Large intestine (tissue), 3 donors: ENCODE measurements around the gene STEAP2. TPM values are rescaled to one million over a fixed set of nuclear protein-coding genes. Genes with fewer than 3 reads are reported as not detected.
A peak's percentile ranks its signal among the peaks of the same experiment; 100 is the strongest.

Source experiments
- DNase-seq, 2 donors: peaks; one replicate each; pipeline versions ENCODE4 v3.0.0 to v3.0.0-alpha.2; 2013
- H3K27ac ChIP-seq: one replicate; pipeline ENCODE4 v1.5.1; 2013; ENCODE audit warnings: low read length
- H3K27me3 ChIP-seq: 2 replicates; pipeline ENCODE4 v1.6.1; 2013; ENCODE audit warnings: low read length; ENCODE audit not compliant: control insufficient read depth, insufficient read depth
- H3K36me3 ChIP-seq: 2 replicates; pipeline ENCODE4 v1.6.1; 2013; ENCODE audit warnings: low read length; ENCODE audit not compliant: control insufficient read depth, insufficient read depth
- H3K4me1 ChIP-seq: one replicate; pipeline ENCODE4 v1.6.1; 2013; ENCODE audit warnings: low read length; ENCODE audit not compliant: control insufficient read depth, insufficient read depth
- H3K4me3 ChIP-seq: one replicate; pipeline ENCODE4 v1.5.1; 2013; ENCODE audit warnings: low read length
- H3K9me3 ChIP-seq: one replicate; pipeline ENCODE4 v1.6.1; 2013; ENCODE audit warnings: mild to moderate bottlenecking, low read depth, low read length, moderate library complexity; ENCODE audit not compliant: control insufficient read depth
- WGBS: methylation state at CpG from one replicate; pipeline ENCODE4 v1.1.5; 2013; ENCODE audit warnings: low lambda C conversion rate; ENCODE audit not compliant: insufficient coverage; 5-methylcytosine and 5-hydroxymethylcytosine counted together
- polyA plus RNA-seq: library from polyadenylated mRNA; unstranded; fragments of 120-200 nt; gene quantifications from one replicate; pipeline ENCODE4 v1.2.1, GENCODE V29; 2013

STEAP2 gene
- polyA plus RNA-seq, 1 donor = 19.2 TPM

GRCh38 chr7:90266808-90267207 is 55.3 kb downstream of the STEAP2 start:
- Histone ChIP-seq H3K4me3 (no peak overlapping the region), H3K4me1 (peaks cover 2% of the 10 kb centered on the region), H3K9me3 (no peaks in the 10 kb centered on the region), H3K27me3 (no peaks in the 10 kb centered on the region), H3K27ac (no peak overlapping the region), H3K36me3 (no peaks in the 10 kb centered on the region)
- DNase-seq = no peak
- 92% methylated on average over 2 of the region's 3 CpGs for WGBS

- no peak for DNase-seq
- Histone ChIP-seq H3K9me3 (no peaks in the 10 kb centered on the region), H3K27me3 (no peaks in the 10 kb centered on the region), H3K36me3 (no peaks in the 10 kb centered on the region), H3K4me3 (no peak overlapping the region), H3K27ac (no peak overlapping the region), H3K4me1 (peaks cover 2% of the 10 kb centered on the region)
- WGBS = no CpG with 5 or more reads among the region's 5 CpGs
Measured at GRCh38 chr7:90267263-90267858, 55.8 kb downstream of the STEAP2 start.

GRCh38 chr7:90269163-90269562 is 57.6 kb downstream of the STEAP2 start:
- Histone ChIP-seq H3K27ac (no peak overlapping the region), H3K4me1 (peaks cover 2% of the 10 kb centered on the region), H3K4me3 (no peak overlapping the region), H3K9me3 (no peaks in the 10 kb centered on the region), H3K27me3 (no peaks in the 10 kb centered on the region), H3K36me3 (no peaks in the 10 kb centered on the region)
- 67% methylated on average over 1 of the region's 1 CpG for WGBS
- DNase-seq = no peak

GRCh38 chr7:90270431-90271178 is 59.1 kb downstream of the STEAP2 start:
- Histone ChIP-seq H3K4me1 (peaks cover 2% of the 10 kb centered on the region), H3K27ac (no peak overlapping the region), H3K9me3 (no peaks in the 10 kb centered on the region), H3K36me3 (no peaks in the 10 kb centered on the region), H3K27me3 (no peaks in the 10 kb centered on the region), H3K4me3 (no peak overlapping the region)
- WGBS = 95% methylated on average over 2 of the region's 2 CpGs
- no peak for DNase-seq

- no peaks in the 10 kb centered on the region for H3K36me3 ChIP-seq
- H3K9me3 ChIP-seq = no peaks in the 10 kb centered on the region
- DNase-seq = no peak
- H3K4me3 ChIP-seq = no peak overlapping the region
- peaks cover 7% of the 10 kb centered on the region for H3K4me1 ChIP-seq
- WGBS = 60% methylated on average over 1 of the region's 2 CpGs
- no peaks in the 10 kb centered on the region for H3K27me3 ChIP-seq
- H3K27ac ChIP-seq = no peak overlapping the region
Measured at GRCh38 chr7:90271753-90272152, 60.2 kb downstream of the STEAP2 start.

- DNase-seq = no peak
- no peaks in the 10 kb centered on the region for H3K36me3 ChIP-seq
- no peak overlapping the region for H3K27ac ChIP-seq
- H3K4me1 ChIP-seq = peaks cover 7% of the 10 kb centered on the region
- 100% methylated on average over 2 of the region's 2 CpGs for WGBS
- no peak overlapping the region for H3K4me3 ChIP-seq
- no peaks in the 10 kb centered on the region for H3K27me3 ChIP-seq
- no peaks in the 10 kb centered on the region for H3K9me3 ChIP-seq
Measured at GRCh38 chr7:90272242-90272641, 60.7 kb downstream of the STEAP2 start.

GRCh38 chr7:90274161-90274560 is 62.6 kb downstream of the STEAP2 start:
- H3K4me3 ChIP-seq = no peak overlapping the region
- no peak overlapping the region for H3K27ac ChIP-seq
- H3K9me3 ChIP-seq = no peaks in the 10 kb centered on the region

GRCh38 chr7:90276033-90276728 is 64.6 kb downstream of the STEAP2 start:
- Histone ChIP-seq H3K4me3 (no peak overlapping the region), H3K27ac (peak overlapping the region; percentile 43), H3K9me3 (no peaks in the 10 kb centered on the region), H3K27me3 (no peaks in the 10 kb centered on the region), H3K4me1 (peaks cover 12% of the 10 kb centered on the region), H3K36me3 (no peaks in the 10 kb centered on the region)
- peak; percentile 56 to 65 for DNase-seq
- WGBS = 70% methylated on average over 2 of the region's 5 CpGs

More at GRCh38 chr7:90274161-90274560, 62.6 kb downstream of the STEAP2 start:
- no peak for DNase-seq
- H3K36me3 ChIP-seq = no peaks in the 10 kb centered on the region
- H3K27me3 ChIP-seq = no peaks in the 10 kb centered on the region
- peaks cover 15% of the 10 kb centered on the region for H3K4me1 ChIP-seq

Other genes with a start within 250 kb of the STEAP2 start
- 31.6 TPM for gene STEAP1, start 57.3 kb upstream of the STEAP2 start, polyA plus RNA-seq
- gene CFAP69, start 33.4 kb downstream of the STEAP2 start, polyA plus RNA-seq = 8.1 TPM
- 0.16 TPM for gene FAM237B, start 109.6 kb downstream of the STEAP2 start, polyA plus RNA-seq
- 22.7 TPM for gene GTPBP10, start 135.0 kb downstream of the STEAP2 start, polyA plus RNA-seq
- gene CLDN12, start 191.7 kb downstream of the STEAP2 start, polyA plus RNA-seq = 41.7 TPM